Bronchus fibroblast of lung (primary cell): ENCODE data around the gene RABGEF1. TPM values are rescaled to one million over a fixed set of nuclear protein-coding genes. Genes with fewer than 3 reads are reported as not detected.

Experiments
- total RNA-seq: library from RNA; depleted of rRNA; stranded (reverse); fragments of >200 nt; gene quantifications from 2 replicates; pipeline ENCODE4 v1.2.3, GENCODE V29; 2015

RABGEF1 gene
- total RNA-seq, result 18.3 and 21.0 TPM in 2 replicates

GRCh38 chr7:66740302-66740979 lies at the start of gene RABGEF1:
TSS of gene RABGEF1 (plus strand) at chr7:66740733. CDS start at chr7:66771900, 31,167 bp downstream.

Other genes starting within 250 kb of the RABGEF1 start
- 3.7 and 5.7 TPM in 2 replicates for gene KCTD7, start 111.9 kb upstream of the RABGEF1 start, total RNA-seq
- 92.9 and 115 TPM in 2 replicates for gene TMEM248, start 180.5 kb downstream of the RABGEF1 start, total RNA-seq